Heart left ventricle (tissue), 16 donors: ENCODE results near the gene ZNF138. TPM values are rescaled to one million over a fixed set of nuclear protein-coding genes. Genes with fewer than 3 reads are reported as not detected.
A peak's percentile ranks its signal among the peaks of the same experiment; 100 is the strongest.

ENCODE experiments used
- ATAC-seq, 4 donors: fragments of 200-7000 bp; cut with Tn5 transposase; one replicate each; pipeline ENCODE4 v1.9.1; 2020 to 2022; ENCODE audit warnings: moderate library complexity in 4 of 4, mild to moderate bottlenecking in 3 of 4, moderate number of reproducible peaks in 1 of 4
- DNase-seq, 5 donors: peaks; one replicate each; pipeline ENCODE4 v3.0.0-alpha.2; 2020
- H3K27ac ChIP-seq, 12 donors: fragments of 200-600 bp; sonication (generic) in 4 of 12; one replicate each; pipeline versions ENCODE4 v1.5.0 to v1.8.0; 2016 to 2022; ENCODE audit warnings: mild to moderate bottlenecking in 2 of 12
- H3K27me3 ChIP-seq, 9 donors: fragments of 200-600 bp; sonication (generic) in 2 of 9; one replicate each; pipeline versions ENCODE4 v1.5.1 to v1.8.0; 2016 to 2022; ENCODE audit warnings: mild to moderate bottlenecking in 3 of 9
- H3K36me3 ChIP-seq, 9 donors: fragments of 200-600 bp; sonication (generic) in 2 of 9; one replicate each; pipeline versions ENCODE4 v1.5.0 to v1.8.0; 2018 to 2022; ENCODE audit warnings: mild to moderate bottlenecking in 2 of 9
- H3K4me1 ChIP-seq, 12 donors: fragments of 200-600 bp; sonication (generic) in 4 of 12; one replicate each; pipeline versions ENCODE4 v1.5.0 to v1.8.0; 2016 to 2022; ENCODE audit warnings: mild to moderate bottlenecking in 3 of 12
- H3K4me3 ChIP-seq, 12 donors: fragments of 200-600 bp; sonication (generic) in 4 of 12; one replicate each; pipeline versions ENCODE4 v1.5.0 to v1.8.0; 2017 to 2022; ENCODE audit warnings: mild to moderate bottlenecking in 9 of 12, moderate library complexity in 4 of 12
- H3K9me3 ChIP-seq, 12 donors: fragments of 200-600 bp; sonication (generic) in 4 of 12; one replicate each; pipeline versions ENCODE4 v1.5.0 to v1.8.0; 2016 to 2022; ENCODE audit warnings: mild to moderate bottlenecking in 1 of 12
- POLR2A ChIP-seq, 2 donors: fragments of 450-650 bp; IDR thresholded peaks; one replicate each; pipeline ENCODE4 v1.6.1; 2017; ENCODE audit warnings: antibody characterized with exemption in 2 of 2, mild to moderate bottlenecking in 2 of 2, moderate library complexity in 2 of 2
- WGBS, 4 donors: extraction: QIAGEN DNeasy Blood & Tissue Kit in 2 of 4; methylation state at CpG; one replicate each; pipeline versions ENCODE4 v1.1.5 to v1.1.7; 2013 to 2018; 5-methylcytosine and 5-hydroxymethylcytosine counted together
- intact Hi-C, 10 donors: fragments of 100-400 bp; cut with DNase I; formaldehyde crosslinking; loops; one replicate each; pipeline versions ENCODE4 v1.11.1 to v1.14.2; 2022
- long read RNA-seq, 3 donors: library from polyadenylated mRNA; unstranded; transcript quantifications; one replicate each; pipeline ENCODE4 v2.0.0, GENCODE V29; 2020 to 2021
- polyA plus RNA-seq, 2 donors: library from polyadenylated mRNA; stranded (reverse); fragments of 200-250 nt; gene quantifications; one replicate each; pipeline ENCODE4 v1.2.3, GENCODE V29; 2013
- total RNA-seq, 9 donors: library from RNA; depleted of rRNA in 2 of 9; stranded (reverse); fragments of >200 nt in 2 of 9; fragmentation: NEBNext Ultra II Directional in 3 of 9; extraction: Animal tissue kit (Norgen Biotek cat#: 25700) in 3 of 9; gene quantifications; one replicate each; pipeline versions ENCODE4 v1.1.0 to v1.2.4, GENCODE V29; 2016 to 2023
- TF ChIP-seq, protein P1 (sequence below), 12 donors: fragments of 200-600 bp; sonication (generic) in 4 of 12; IDR thresholded peaks; one replicate each; pipeline versions ENCODE4 v1.5.0 to v1.8.0; 2018 to 2022; ENCODE audit warnings: antibody characterized with exemption in 12 of 12, mild to moderate bottlenecking in 5 of 12
- donor health status: ischemic (EF 13 %, LVEDD 7.1; RV severe dilation, severe dysfunction).
- donor health status: healthy with polysubstance abuse.
- donor health status: DM: no; HTN: yes; CAD: no.
- donor health status: DM: no; HTN: no; CAD: no.
- donor health status: ischemic (EF 25% LVEDD 6.9; RV normal size, moderate dysfunction).
- donor health status: ischemic (EF 25% LVEDD 5.7; RV mildly dilated, moderate dysfunction).
- donor health status: healthy.
- donor health status: DM: yes; HTN: yes; CAD: no.
- donor health status: ischemic (EF 35%, LVEDD 5.7; RV mildly dilated, moderate dysfunction).
- donor health status: nonischemic (EF 11% LVEDD 7.7; RV severe dilation, severe dysfunction).
- donor health status: DM: yes; HTN: yes; CAD: no.
- donor health status: PGD.
- donor health status: ischemic (EF 29% LVEDD 5.4; RV normal size, mild dysfunction).
- donor health status: nonischemic (EF 23%, LVEDD 6.1; RV moderate dilation, normal function).

Gene ZNF138
- total RNA-seq = 1 to 10 TPM; 3.1 to 8.1 (median 4.9) TPM
- 1 to 10 TPM; 3.2 to 4.2 TPM for polyA plus RNA-seq
- long read RNA-seq, donor 1, partial matches to known transcripts = 0 of 8 reads
- long read RNA-seq, donor 1, other reads (novel, unspliced or antisense) = 4 of 8 reads
- long read RNA-seq, donor 2, transcript ZNF138-203 (2 exons, 2,308 nt) = minor isoform, 5 of 18 reads
- long read RNA-seq, donor 2, transcript ZNF138-205 (3 exons, 1,066 nt) = major isoform, 6 of 18 reads
- long read RNA-seq, donor 2, partial matches to known transcripts = 0 of 18 reads
- long read RNA-seq, donor 2, other reads (novel, unspliced or antisense) = 5 of 18 reads
- long read RNA-seq, donor 3, partial matches to known transcripts = 0 of 5 reads
- long read RNA-seq, donor 3, other reads (novel, unspliced or antisense) = 2 of 5 reads

DNA sequence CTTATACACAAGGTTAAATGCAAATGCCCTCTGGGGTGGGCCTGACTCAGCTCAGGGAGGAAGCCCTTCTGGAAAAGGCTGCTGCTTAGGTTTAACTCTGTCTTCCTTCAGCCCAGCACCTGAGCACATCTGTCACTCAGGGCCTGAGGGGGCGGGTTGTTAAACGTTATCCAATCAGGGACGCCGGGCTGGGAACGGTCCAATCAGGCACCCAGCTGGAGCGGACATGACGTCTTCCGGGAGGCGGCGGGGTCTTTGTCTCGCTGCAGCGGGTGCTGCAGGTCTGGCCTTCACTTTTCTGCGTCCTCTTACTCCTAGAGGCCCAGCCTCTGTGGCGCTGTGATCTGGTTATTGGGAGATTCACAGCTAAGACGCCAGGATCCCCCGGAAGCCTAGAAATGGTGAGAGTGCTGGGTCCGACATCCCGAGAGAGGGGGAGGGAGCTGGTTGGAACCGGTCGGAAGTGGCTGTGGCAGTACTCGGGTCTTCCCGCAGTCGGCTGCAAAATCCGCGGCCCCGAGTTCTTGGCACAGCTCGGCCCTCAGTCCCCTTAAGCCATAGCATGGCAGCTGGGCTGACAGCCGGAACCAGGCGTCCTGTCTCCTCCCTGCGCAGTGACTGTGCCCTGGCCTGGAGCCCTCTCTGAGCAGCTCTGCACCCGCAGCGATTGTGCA is at the start of gene ZNF138:
ZNF138 (plus strand) TSS at position 258 of the 674 bp plus-strand sequence; CDS start at position 399, 141 bp downstream.
- H3K27ac ChIP-seq = peak within 1 kb of the TSS; percentile 43 to 88 (median 81)
- WGBS, 4 donors = 0% methylated on average over 22 to 32 of the region's 32 CpGs
- TF ChIP-seq POLR2A (IDR thresholded peaks at IDR 0.05) = peak in 1 of 2 donors; percentile 60
- TF ChIP-seq, protein P1, sequence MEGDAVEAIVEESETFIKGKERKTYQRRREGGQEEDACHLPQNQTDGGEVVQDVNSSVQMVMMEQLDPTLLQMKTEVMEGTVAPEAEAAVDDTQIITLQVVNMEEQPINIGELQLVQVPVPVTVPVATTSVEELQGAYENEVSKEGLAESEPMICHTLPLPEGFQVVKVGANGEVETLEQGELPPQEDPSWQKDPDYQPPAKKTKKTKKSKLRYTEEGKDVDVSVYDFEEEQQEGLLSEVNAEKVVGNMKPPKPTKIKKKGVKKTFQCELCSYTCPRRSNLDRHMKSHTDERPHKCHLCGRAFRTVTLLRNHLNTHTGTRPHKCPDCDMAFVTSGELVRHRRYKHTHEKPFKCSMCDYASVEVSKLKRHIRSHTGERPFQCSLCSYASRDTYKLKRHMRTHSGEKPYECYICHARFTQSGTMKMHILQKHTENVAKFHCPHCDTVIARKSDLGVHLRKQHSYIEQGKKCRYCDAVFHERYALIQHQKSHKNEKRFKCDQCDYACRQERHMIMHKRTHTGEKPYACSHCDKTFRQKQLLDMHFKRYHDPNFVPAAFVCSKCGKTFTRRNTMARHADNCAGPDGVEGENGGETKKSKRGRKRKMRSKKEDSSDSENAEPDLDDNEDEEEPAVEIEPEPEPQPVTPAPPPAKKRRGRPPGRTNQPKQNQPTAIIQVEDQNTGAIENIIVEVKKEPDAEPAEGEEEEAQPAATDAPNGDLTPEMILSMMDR (IDR thresholded peaks at IDR 0.05) = peak in 1 of 12 donors; percentile 17
- DNase-seq = peak; percentile 95 to 98 (median 96)
- peak within 1 kb of the TSS; percentile 40 to 97 (median 83) for H3K4me3 ChIP-seq
- H3K9me3 ChIP-seq = no peaks in the 10 kb centered on the region
- intact Hi-C loops = loop anchor here in 6 of 10 donors (5.0 to 10.0 kb wide), 5 partner anchors 48 to 480 kb away; partner anchors contain the start of genes ZNF107 (in 1 of the 6), ZNF680 (in 1 of the 6) and ZNF736 (in 1 of the 6)
- no peaks in the 10 kb centered on the region for H3K27me3 ChIP-seq
- H3K4me1 ChIP-seq = peaks cover 0 to 22% (median 12%) of the 10 kb centered on the region in 12 donors
- ATAC-seq = peak; percentile 100
- H3K36me3 ChIP-seq = peaks cover 0 to 18% (median 3%) of the 10 kb centered on the region in 9 donors

DNA sequence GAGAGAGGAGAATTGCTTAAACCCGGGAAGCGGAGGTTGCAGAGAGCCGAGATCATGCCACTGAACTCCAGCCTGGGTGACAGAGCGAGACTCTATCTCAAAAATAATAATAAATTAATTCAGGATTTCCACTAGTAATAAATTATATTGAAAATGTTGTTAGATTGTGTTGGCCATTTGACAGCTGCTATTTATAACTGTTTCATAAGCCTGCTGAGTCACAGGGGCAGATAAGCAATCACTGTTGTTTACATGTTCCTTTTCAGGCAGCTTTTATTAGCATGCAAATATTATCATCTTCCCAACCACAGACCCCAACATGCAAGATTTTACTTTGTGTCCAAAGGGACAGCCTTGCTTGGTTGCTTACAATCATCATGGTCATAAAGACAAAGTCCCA is 49.5 kb upstream of the ZNF138 start:
- no peaks in the 10 kb centered on the region for H3K36me3 ChIP-seq
- intact Hi-C loops = no loop called here
- no peak for TF ChIP-seq POLR2A (IDR thresholded peaks at IDR 0.05)
- TF ChIP-seq, protein P1 (IDR thresholded peaks at IDR 0.05) = no peak
- no peak overlapping the region for H3K4me3 ChIP-seq
- no peak for DNase-seq
- H3K27me3 ChIP-seq = no peaks in the 10 kb centered on the region
- no peak for ATAC-seq
- no peaks in the 10 kb centered on the region for H3K4me1 ChIP-seq
- peaks cover 0 to 20% (median 6%) of the 10 kb centered on the region in 12 donors for H3K9me3 ChIP-seq
- 82 to 92% (median 86%) methylated on average over 4 of the region's 4 CpGs for WGBS, 4 donors
- no peak overlapping the region for H3K27ac ChIP-seq

DNA sequence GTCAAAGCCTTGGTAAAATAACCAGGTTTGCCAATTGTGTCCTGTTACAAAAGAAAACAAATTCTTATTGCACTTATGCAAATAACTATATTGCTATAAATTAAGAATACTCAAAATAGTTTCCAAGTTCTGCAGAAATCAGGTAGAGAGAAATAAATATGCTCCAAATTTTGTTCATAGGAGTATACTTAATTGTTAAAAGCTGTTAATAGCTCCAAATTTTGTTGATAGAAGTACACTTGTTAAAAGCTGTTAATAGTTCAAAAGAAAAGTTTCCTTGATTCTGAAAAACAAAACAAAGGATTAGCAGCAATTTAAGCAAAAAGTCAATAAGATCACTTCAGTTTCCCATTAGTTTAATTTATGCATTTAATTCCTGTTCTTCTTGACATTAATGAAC is 46.4 kb upstream of the ZNF138 start:
- H3K27me3 ChIP-seq = no peaks in the 10 kb centered on the region
- H3K4me3 ChIP-seq = no peak overlapping the region
- intact Hi-C loops = no loop called here
- no peaks in the 10 kb centered on the region for H3K4me1 ChIP-seq
- H3K27ac ChIP-seq = no peak overlapping the region
- DNase-seq (no peak), ATAC-seq (no peak)
- H3K36me3 ChIP-seq = no peaks in the 10 kb centered on the region
- TF ChIP-seq, protein P1 (IDR thresholded peaks at IDR 0.05) = no peak
- H3K9me3 ChIP-seq = peaks cover 0 to 20% (median 6%) of the 10 kb centered on the region in 12 donors

DNA sequence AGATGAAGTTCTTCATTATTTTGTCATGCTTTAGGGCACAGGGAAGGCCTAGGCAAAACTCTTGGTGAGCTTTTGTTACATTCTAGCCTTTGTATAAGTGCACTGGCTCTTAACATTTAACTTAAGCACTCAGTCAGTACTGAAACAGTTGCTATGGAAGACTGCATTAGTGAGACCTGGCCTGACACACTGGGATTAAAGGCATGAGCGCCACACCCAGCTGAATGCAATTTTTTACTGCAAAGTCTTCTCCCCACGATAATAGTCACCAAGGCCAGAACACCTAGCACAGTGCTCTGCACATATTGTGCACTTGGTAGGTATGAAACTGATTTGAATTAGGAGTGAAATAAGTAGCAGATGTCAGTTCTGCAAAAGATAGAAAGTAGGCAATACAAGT is 41.2 kb upstream of the ZNF138 start:
- TF ChIP-seq, protein P1 (IDR thresholded peaks at IDR 0.05) = no peak
- no peak for TF ChIP-seq POLR2A (IDR thresholded peaks at IDR 0.05)
- no peak for ATAC-seq
- intact Hi-C loops = no loop called here
- H3K9me3 ChIP-seq = peaks cover 0 to 13% (median 1%) of the 10 kb centered on the region in 12 donors
- H3K4me1 ChIP-seq = no peaks in the 10 kb centered on the region
- no peak for DNase-seq
- H3K27me3 ChIP-seq = no peaks in the 10 kb centered on the region
- no peak overlapping the region for H3K4me3 ChIP-seq
- H3K36me3 ChIP-seq = no peaks in the 10 kb centered on the region
- 69 to 82% (median 80%) methylated on average over 2 of the region's 2 CpGs for WGBS, 4 donors
- no peak overlapping the region for H3K27ac ChIP-seq
